Ureter (tissue), 1 donor: ENCODE data around the gene METTL9. TPM values are rescaled to one million over a fixed set of nuclear protein-coding genes. Genes with fewer than 3 reads are reported as not detected.
"Not testable (repeated sequence)": the region's sequence is repeated elsewhere in the genome, so short reads cannot be mapped to it uniquely, and the experiment has no call there.

Experiments
- DNase-seq: peaks from one replicate; pipeline ENCODE4 v3.0.0-alpha.2; 2020; ENCODE audit warnings: low spot score
- total RNA-seq: library from RNA; stranded (reverse); gene quantifications from one replicate; pipeline ENCODE4 v1.2.4, GENCODE V29; 2023
- donor health status: DM: yes; HTN: yes; CAD: no.

METTL9 gene
- total RNA-seq, 1 donor from 2014 or later, result 80.3 TPM

DNA sequence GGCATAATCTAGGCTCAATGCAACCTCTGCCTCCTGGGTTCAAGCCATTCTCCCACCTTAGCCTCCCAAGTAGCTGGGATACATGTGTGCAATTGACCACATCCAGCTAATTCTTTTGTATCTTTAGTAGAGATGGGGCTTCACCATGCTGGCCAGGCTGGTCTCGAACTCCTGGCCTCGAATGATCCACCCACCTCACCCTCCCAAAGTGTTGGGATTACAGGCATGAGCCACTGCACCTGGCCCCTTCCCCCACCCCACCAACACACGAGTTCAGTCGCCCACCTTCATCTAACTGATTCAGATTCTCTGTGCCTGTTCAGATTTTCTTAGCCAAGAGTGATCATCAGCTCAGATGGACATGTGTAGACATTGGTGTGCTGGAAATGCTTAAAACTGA lies 25.0 kb upstream of the METTL9 start:
- no peak for DNase-seq

DNA sequence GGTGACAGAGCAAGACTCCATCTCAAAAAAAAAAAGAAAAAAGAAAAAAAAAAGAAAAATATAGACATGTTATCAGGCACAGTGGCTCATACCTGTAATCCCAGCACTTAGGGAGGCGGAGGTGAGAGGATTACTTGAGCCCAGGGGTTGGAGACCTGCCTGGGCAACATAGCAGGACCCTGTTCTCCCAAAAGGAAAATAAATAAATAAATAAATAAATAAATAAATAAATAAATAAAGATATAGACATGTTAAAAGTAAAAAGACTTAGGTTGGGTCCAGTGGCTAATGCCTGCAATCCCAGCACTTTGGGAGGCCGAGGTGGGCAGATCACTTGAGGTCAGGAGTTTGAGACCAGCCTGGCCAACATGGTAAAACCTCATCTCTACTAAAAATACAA lies 23.1 kb upstream of the METTL9 start:
- not testable (repeated sequence) for DNase-seq

DNA sequence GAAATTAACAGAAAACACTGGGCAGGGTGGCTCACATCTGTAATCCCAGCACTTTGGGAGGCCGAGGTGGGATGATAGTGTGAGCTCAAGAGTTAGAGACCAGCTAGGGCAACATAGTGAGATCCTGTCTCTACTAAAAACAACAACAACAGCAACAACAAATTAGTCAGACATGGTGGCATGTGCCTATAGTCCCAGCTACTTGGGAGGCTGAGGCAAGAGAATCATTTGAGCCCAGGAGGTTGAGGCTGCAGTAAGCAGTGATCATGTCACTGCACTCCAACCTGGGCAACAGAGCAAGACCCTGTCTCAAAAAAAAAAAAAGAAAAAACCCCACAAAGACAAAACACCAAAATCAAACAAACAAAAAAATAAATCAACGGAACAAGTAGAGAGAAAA lies 21.9 kb upstream of the METTL9 start:
- not testable (repeated sequence) for DNase-seq

DNA sequence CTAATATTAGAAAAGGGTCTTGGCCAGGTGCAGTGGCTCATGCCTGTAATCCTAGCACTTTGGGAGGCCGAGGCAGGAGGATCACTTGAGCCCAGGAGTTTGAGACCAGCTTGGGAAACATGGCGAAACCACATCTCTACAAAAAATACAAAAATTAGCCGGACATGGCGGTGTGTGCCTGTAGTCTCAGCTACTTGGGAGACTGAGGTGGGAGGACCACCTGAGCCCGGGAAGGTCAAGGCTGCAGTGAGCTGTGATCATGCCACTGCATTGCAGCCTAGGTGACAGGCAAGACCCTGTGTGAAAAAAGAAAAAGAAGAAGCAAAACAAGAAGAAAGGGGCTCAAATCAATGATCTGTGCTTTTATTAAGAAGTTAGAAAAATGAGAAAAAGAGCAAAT lies 21.1 kb upstream of the METTL9 start:
- DNase-seq, result not testable (repeated sequence)

DNA sequence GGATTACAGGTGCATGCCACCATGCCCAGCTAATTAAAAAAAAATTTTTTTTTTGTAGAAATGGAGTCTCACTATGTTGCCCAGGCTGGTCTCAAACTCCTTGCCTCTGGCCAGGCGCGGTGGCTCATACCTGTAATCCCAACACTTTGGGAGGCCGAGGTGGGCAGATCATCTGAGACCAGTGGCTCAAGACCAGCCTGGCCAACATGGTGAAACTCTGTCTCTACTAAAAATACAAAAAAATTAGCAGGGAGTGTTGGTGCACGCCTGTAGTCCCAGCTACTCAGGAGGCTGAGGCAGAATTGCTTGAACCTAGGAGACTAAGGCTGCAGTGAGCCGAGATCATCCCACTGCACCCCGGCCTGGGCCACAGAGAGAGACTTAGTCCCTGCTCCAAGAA lies 19.2 kb upstream of the METTL9 start:
- not testable (repeated sequence) for DNase-seq

DNA sequence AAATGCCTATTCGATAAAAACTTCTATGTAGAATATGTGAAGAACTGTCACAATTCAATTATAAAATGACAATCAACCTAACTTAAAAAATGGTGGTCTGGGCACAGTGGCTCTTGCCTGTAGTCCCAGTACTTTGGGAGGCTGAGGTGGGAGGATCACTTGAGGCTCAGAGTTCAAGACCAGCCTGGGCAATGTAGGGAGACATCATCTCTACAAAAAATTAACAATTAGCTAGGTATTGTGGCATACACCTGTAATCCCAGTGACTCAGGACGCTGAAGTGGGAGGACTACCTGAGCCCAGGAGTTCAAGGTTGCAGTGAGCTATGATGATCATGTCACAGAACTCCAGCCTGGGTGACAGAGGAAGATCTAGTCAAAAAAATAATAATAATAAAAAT lies 18.6 kb upstream of the METTL9 start:
- DNase-seq, result no peak

DNA sequence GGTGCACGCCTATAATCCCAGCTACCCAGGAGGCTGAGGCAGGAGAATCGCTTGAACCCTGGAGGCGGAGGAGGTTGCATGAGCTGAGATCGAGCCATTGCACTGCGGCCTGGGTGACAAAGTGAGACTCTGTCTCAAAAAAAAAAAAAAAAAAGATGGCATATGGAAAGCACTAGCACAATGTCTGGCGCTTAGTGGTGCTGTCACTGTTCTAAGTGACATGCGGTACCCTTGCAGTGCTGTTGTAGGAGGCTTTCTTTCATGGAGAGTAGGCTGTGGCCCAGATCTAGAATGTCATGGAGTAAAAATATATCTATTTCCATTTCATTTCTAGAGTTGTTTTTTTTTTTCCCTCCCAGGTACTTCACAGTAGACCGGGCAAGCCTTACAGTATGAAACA lies 14.6 kb upstream of the METTL9 start:
- no peak for DNase-seq

DNA sequence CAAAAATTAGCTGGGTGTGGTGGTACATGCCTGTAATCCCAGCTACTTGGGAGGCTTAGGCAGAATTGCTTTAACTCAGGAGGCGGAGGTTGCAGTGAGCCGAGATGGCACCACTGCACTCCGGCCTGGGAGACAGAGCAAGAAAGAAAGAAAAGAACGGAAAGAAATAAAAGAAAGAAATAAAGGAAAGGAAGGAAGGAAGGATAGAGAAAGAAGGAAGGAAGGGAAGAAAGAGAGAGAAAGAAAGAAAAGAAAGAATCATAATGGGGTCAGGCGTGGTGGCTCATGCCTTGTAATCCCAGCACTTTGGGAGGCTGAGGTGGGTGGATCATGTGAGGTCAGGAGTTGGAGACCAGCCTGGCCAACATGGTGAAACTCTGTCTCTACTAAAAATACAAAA lies 10.8 kb upstream of the METTL9 start:
- not testable (repeated sequence) for DNase-seq

DNA sequence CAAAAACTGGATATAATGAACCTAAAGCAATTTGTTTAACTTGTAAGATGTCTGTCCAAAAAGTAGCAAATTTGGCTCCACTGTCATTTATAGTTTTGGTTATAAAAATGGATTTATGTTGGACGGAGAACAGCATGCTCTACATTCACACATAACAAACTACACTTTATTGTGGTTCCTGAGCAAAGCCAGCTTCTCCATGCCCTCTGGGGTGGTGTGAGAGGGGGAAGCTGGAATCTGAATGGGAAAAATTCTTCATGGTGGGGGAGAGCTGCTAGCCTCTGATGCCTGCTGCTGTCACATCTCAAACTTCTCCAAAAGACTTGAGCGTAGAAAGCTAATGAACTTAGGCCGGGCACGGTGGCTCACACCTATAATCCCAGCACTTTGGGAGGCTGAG lies 9.8 kb upstream of the METTL9 start:
- no peak for DNase-seq

DNA sequence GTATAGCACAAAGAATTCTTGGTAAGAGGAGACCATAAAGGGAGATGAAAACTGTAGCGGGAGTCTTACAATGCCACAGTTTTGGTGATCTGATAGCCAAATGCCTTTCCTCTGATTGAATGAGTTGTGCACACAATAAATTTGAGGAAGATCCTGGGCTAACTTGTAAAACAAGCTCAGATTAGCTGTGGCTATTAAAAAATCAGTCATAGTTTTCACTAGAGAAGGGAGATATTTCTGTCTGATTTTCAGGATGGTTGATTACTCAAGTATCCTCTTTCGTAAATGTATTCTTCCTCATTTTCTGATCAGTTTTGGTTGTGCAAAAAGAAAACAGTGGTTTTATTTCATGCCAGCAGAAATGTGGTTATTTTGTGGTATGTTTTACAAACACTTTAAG lies 9.1 kb upstream of the METTL9 start:
- DNase-seq, result no peak

DNA sequence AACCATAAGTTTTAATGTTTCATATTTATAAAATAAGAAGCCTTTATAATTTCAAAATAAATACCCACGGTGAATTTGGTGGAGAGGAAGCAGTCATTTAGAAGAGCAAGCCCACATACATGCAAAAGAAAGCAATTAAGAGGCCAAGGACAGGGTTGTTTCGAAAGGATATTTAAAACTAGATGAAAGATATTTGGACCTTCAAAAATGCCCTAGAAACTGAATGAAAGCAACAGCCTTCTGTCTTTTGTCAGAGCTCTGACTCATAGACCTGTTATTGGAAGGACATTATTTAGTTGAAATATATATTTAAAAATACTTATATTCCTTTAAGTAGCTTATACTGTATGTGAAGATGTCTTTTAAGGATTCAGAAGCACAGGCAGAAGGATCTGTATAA lies 8.6 kb upstream of the METTL9 start:
- DNase-seq, result no peak

DNA sequence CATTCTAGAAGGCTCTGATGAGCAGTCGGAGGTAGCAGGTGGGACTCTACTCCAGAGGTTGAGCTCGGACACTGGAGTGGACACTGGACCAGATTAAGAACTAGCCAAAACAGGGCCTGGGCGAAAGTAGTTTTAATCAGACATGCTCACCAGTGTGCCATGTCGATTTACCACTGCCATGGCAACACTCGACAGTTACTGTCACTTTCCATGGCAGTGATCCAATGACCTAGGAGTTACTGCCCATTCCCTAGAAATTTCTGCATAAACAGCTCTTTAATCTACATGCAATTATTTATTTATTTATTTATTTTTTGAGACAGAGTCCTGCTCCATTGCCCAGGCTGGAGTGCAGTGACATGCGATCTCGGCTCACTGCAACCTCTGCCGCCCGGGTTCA lies 7.2 kb upstream of the METTL9 start:
- DNase-seq, result no peak

DNA sequence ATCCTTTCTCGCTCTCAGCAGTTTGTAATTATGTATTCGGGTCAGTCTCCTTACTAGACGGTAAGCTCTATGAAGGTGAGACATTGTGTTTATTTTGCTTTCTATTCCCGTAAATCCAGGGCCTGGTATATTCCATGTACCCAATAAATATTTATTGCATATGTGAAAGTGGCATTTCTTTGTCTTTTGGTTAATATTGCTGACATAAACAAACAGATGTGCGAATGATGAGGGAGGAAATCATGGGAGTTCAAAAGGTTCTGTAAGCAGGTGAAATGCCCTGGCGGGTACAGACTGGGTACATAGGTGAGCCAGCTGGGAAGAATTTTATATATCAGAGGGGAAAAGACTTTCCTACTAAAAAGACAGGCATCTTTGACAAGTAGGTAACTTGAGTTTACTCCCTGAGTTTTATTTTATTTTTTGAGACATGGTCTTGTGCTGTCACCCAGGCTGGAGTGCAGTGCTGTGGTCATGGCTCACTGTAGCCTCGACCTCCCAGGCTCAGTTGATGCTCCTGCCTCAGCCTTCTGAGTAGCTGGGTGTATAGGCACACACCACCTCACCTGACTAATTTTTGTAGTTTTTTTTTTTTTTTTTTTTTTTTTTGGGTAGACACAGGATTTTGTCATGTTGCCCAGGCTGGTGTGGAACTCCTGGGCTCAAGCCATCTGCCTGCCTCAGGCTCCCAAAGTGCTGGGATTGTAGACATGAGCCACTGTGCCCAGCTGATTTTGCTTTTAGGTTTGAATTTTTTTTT lies 5.7 kb upstream of the METTL9 start:
- DNase-seq, result no peak

DNA sequence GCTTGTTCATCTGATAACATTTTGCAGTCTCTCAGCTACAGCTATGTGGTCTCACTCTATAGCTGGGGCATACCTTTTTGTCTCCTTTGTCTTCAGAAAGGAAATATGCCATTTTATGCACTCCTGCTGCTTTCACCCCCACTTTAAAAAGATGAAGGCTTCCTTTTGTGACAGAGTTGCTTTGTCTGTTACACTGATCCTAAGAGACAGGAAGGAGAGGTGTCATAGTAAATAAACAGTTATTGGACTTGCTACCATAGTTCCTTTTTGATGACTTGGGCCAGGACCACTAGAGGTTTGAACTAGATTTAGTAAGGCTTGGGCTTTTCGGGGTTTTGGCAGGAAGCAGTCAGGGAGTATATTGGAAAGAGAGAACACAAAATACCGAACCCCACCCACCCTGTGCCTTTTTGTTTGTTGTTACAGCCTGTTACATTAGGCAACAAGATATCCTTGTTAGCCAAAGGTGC lies 1.8 kb upstream of the METTL9 start:
- no peak for DNase-seq

DNA sequence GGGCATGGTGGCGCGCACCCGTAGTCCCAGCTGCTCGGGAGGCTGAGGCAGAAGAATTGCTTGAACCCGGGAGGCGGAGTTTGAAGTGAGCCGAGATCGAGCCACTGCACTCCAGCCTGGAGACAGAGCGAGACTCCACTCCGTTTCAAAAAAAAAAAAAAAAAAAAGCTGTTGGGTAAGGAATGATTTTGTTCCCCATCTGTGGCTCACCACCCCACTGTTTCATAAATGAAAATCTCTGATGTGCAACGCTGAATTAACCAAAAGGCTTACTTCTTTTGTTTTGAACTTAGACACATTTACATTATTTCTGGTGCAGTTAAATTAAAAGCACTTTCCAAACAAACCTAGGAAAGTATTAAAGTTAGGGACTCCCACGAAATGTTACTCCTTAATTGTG lies 1.2 kb upstream of the METTL9 start:
- DNase-seq, result no peak

DNA sequence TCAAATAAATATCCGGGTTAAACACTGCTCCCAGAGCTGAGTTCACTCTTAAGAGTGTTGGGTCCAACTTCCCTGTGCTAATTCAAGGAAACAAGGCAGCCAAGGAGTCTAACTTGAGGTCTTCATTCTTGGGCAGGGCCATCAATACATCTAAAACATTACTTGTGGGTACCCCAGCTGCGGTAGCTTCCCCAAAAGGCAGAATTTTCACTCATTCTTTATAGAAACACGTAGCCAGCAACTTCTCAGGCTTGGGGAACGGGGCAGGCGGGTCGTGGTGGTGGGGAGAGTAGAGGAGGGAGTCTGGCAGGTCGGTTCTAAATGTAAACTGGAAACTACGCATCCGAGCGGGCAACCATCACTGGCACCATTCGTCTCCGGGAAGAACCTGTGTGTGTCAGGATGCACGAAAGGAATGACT lies 666 bp upstream of the METTL9 start:
- DNase-seq, result no peak

DNA sequence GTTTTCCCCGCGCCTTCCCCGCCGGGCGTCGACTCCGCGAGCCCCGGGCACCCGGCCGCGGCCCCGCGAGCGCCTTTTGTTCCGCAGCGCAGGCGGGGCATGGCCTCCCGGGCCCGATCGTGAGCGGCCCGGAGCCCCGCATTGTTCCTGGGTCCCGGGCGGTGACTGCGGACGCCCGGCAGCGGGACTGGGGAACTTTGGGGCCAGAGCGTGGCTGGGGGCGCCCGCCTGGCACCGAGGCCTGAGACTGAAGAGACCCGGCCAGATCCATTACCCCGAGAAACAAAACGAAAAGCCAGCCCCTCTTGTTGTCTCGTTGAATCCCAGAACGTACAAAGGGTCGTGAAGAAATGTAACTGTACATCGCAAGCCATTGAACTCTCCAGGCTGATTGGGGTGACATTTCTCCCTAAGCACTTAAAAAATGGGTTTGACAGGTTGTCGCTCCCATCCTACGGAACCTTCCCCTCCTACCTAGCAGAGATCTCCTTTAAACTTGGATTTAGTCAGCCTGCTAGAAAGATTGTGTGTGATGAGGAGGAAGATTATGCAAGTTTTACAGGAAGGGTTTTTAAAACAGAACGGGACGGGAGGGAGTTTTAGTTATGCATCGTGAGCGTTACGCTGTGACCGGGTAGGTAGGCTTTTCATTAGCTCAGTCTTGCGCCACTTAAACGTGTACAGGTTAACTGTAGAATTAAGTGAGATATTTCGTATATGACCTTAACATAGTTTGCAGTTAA lies 825 bp downstream of the METTL9 start:
- no peak for DNase-seq

DNA sequence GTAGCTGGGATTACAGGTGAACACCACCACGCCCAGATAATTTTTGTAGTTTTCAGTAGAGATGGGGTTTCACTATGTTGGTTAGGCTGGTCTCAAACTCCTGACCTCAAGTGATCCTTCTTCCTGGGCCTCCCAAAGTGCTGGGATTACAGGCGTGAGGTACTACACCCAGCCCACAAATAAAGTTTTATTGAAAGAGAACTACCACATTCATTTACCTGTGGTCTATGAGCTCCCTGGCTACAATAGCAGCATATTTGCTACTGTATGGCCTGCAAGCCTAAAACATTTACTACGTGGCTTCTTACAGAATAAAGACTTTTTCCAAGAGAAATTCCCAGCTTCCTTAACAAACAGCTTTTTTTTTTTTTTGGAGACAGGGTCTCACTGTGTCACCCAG lies 3.4 kb downstream of the METTL9 start:
- no peak for DNase-seq

DNA sequence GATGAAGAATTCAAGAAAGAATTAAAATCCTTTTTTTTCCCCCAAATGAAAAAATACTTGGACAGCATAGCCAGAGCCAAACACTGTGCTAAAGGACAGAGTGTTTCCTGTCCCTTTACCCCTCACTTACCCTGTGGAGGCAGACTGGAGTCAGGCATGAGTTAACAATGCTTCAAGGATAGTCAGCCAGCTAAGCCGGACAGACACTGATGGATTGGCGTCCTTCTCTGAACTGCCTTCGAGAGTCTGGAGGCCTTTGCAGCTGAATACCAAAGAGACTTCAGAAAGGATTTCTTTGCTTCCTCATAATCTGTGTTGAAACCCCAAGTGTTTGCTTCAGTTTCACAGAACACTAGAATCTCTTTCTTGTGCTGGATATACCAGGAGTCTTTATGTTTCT lies 4.6 kb downstream of the METTL9 start:
- no peak for DNase-seq

DNA sequence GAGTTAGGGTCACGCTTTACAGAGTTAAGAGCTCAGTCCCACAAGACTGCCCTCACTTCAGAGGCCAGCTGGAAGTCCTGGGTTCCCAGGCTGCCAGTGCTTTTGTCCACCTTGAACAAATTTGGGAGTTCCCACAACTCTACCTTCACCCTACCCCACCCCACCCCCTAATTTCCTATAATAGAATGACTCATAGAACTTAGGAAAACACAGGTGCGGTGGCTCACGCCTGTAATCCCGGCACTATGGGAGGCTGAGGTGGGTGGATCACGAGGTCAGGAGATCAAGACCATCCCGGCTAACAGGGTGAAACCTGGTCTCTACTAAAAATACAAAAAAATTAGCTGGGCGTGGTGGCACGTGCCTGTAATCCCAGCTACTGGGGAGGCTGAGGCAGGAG lies 6.5 kb downstream of the METTL9 start:
- not testable (repeated sequence) for DNase-seq

DNA sequence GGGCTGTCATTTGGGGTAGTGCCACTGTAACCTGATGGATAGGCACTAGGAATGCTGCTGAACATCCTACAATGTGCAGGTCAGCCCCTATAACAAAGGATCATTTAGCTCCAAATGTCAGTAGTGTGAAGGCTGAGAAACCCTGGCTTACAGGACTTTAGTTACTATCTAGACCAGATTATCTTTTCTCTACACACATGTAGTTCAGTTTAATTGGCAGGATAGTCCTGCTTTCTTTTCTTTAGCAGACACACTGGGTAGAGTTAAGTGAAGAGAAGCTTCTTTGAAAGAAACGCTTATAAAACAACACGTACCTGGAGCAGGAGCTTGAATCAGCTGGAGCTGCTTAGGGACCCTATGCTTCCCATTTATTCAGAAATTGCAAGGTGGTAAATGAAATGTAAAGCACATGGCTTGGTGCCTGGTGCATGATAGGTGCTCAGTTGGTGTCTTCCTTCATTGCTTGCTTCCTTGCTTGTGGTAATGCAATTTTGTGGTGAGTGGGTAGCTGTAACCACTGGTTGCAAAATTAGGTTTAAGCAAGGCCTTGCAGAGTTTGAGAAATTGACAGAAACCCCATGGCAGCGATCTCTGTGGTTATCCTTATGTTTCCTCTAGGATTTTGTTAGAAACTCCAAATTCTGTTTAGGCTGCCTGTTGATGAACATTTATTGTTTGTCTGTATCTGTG lies 9.4 kb downstream of the METTL9 start:
- DNase-seq, result no peak

DNA sequence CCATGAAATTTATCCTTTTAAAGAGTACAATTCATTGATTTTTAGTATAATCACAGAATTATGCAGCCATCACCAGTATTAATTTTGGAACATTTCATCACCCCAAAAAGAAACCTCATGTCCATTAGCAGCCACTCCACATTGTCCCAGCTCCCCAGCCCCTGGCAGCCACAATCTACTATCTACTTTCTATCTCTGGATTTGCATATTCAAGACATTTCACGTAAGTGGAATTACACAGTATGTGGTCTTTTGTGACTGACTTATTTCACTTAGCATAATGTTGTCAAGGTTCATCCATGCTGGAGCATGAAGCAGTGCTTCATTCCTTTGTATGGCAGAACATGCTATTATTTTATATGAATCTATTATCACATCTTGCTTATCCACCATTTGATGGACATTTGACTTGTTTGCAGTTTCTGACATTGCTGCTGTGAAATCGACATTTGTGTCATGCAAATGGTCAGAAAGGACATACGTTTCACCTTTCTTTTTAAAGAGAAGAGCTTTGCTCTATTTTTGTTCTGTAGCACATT lies 10.7 kb downstream of the METTL9 start:
- no peak for DNase-seq
